Liver (tissue), 9 donors: Measurements from ENCODE around the gene SMG6. TPM values are rescaled to one million over a fixed set of nuclear protein-coding genes. Genes with fewer than 3 reads are reported as not detected.

Experiments
- DNase-seq: peaks from one replicate; pipeline ENCODE4 v3.0.0-alpha.2; 2017; ENCODE audit warnings: low spot score
- H3K27ac ChIP-seq, 2 donors: one replicate each; pipeline ENCODE4 v1.7.0; 2013; ENCODE audit warnings: inconsistent platforms in 2 of 2, low read length in 2 of 2, control low read depth in 1 of 2, low read depth in 1 of 2, mild to moderate bottlenecking in 1 of 2
- H3K27me3 ChIP-seq, 4 donors: one replicate each; pipeline versions ENCODE4 v1.6.1 to v1.7.0; 2013; ENCODE audit warnings: low read length in 3 of 4, inconsistent platforms in 1 of 4, mild to moderate bottlenecking in 1 of 4, moderate library complexity in 1 of 4; ENCODE audit not compliant: control insufficient read depth in 4 of 4, insufficient read depth in 4 of 4
- H3K36me3 ChIP-seq, 4 donors: one replicate each; pipeline versions ENCODE4 v1.6.1 to v1.7.0; 2013; ENCODE audit warnings: low read length in 3 of 4, mild to moderate bottlenecking in 3 of 4, low read depth in 1 of 4, moderate library complexity in 1 of 4; ENCODE audit not compliant: control insufficient read depth in 4 of 4, insufficient read depth in 3 of 4
- H3K4me1 ChIP-seq, 4 donors: one replicate each; pipeline versions ENCODE4 v1.6.1 to v1.7.0; 2013; ENCODE audit warnings: low read length in 3 of 4, mild to moderate bottlenecking in 3 of 4, moderate library complexity in 1 of 4; ENCODE audit not compliant: control insufficient read depth in 4 of 4, insufficient read depth in 4 of 4
- H3K4me3 ChIP-seq, 3 donors: one replicate each; pipeline versions ENCODE4 v1.6.1 to v1.7.0; 2013; ENCODE audit warnings: low read length in 3 of 3, control low read depth in 1 of 3, low read depth in 1 of 3, mild to moderate bottlenecking in 1 of 3
- H3K9ac ChIP-seq, 2 donors: one replicate each; pipeline ENCODE4 v1.7.0; 2013; ENCODE audit warnings: low read length in 2 of 2, mild to moderate bottlenecking in 2 of 2, moderate library complexity in 2 of 2, control low read depth in 1 of 2, low read depth in 1 of 2
- H3K9me3 ChIP-seq, 4 donors: one replicate each; pipeline versions ENCODE4 v1.6.1 to v1.7.0; 2013; ENCODE audit warnings: low read length in 3 of 4; ENCODE audit not compliant: control insufficient read depth in 4 of 4
- EGR1 ChIP-seq, 2 donors: IDR thresholded peaks; 2 replicates each; pipeline ENCODE4 v1.6.1; 2016 to 2018; ENCODE audit warnings: antibody characterized with exemption in 2 of 2, low read depth in 2 of 2
- FOXA1 ChIP-seq: IDR thresholded peaks from 2 replicates; pipeline ENCODE4 v1.6.1; 2016; ENCODE audit warnings: antibody characterized with exemption
- GABPA ChIP-seq, 2 donors: IDR thresholded peaks in 1 of 2; conservative IDR thresholded peaks in 1 of 2; 2 replicates each; pipeline ENCODE4 v1.6.1; 2016; ENCODE audit warnings: antibody characterized with exemption in 2 of 2, mild to moderate bottlenecking in 1 of 2, moderate library complexity in 1 of 2
- HNF4A ChIP-seq, 2 donors: conservative IDR thresholded peaks; 2 replicates each; pipeline ENCODE4 v1.6.1; 2016; ENCODE audit warnings: antibody characterized with exemption in 2 of 2, mild to moderate bottlenecking in 2 of 2
- HNF4G ChIP-seq: IDR thresholded peaks from 2 replicates; pipeline ENCODE4 v1.6.1; 2016; ENCODE audit warnings: antibody characterized with exemption
- JUND ChIP-seq, 2 donors: IDR thresholded peaks; 2 replicates each; pipeline ENCODE4 v1.6.1; 2016; ENCODE audit warnings: antibody characterized with exemption in 2 of 2
- RAD21 ChIP-seq, 2 donors: IDR thresholded peaks; 2 replicates each; pipeline ENCODE4 v1.6.1; 2016; ENCODE audit warnings: antibody characterized with exemption in 2 of 2, mild to moderate bottlenecking in 2 of 2
- RXRA ChIP-seq, 2 donors: IDR thresholded peaks; 2 replicates each; pipeline ENCODE4 v1.6.1; 2017 to 2018; ENCODE audit warnings: antibody characterized with exemption in 2 of 2, mild to moderate bottlenecking in 1 of 2
- YY1 ChIP-seq: IDR thresholded peaks from 2 replicates; pipeline ENCODE4 v1.6.1; 2016; ENCODE audit warnings: antibody characterized with exemption, mild to moderate bottlenecking
- whole genome bisulfite sequencing: extraction: QIAGEN DNeasy Blood & Tissue Kit; methylation state at CpG from one replicate; pipeline ENCODE4 v1.1.7; 2013; 5-methylcytosine and 5-hydroxymethylcytosine counted together
- polyA plus RNA-seq, 2 donors: library from polyadenylated mRNA; stranded (reverse) in 1 of 2; unstranded in 1 of 2; fragments of 200-250 nt in 1 of 2; fragments of >200 nt in 1 of 2; fragmentation: Nextera tagmentation in 1 of 2; extraction: Ambion mirVana in 1 of 2; gene quantifications; one replicate each; pipeline versions ENCODE4 v1.2.1 to v1.2.3, GENCODE V29; 2013 to 2015
- total RNA-seq, 2 donors: library from RNA; depleted of rRNA; stranded (reverse); fragments of >200 nt; gene quantifications; one replicate each; pipeline ENCODE4 v1.2.3, GENCODE V29; 2014
- TF ChIP-seq, protein P1 (sequence below): IDR thresholded peaks from 2 replicates; pipeline ENCODE4 v1.6.1; 2016; ENCODE audit warnings: antibody characterized with exemption
- donor health status: healthy.
- donor health status: healthy.
- donor health status: healthy.
- donor health status: healthy.
- donor health status: healthy.

The SMG6 gene
- total and polyA plus RNA-seq, 4 donors = 4.9 to 12.0 (median 8.2) TPM

DNA sequence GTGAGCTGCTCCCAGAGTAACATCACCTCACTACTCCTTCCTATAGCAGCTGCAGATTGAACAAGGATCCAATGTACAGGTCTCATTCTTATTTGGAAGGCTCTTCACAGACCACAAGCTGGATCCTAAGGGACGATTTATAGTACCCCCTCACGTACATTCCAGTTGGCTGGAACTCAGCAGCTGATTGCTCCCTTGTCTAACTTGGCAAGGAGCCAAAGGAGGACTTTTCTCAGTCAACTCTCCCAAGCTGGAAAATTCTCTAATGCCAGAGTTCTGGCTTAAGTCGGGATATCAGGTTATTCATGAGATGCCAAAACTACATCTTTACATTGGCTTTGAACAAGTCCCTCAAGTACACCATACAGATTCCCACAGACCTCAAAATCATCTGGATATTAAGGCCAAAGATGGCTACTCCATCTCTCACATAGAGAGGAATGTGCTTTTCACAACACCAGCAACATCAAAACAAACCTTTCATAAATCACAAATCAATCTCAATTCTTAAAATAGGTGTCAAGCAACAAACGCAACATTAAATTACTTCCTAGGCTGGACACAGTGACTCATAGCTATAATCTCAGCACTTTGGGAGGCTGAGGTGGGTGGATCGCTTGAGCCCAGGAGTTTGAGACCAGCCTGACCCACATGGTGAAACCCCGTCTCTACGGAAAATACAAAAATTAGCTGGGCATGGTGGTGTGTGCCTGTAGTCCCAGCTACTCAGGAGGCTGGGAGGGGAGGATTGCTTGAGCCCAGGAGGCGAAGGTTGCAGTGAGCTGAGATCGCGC is 39.3 kb downstream of the SMG6 start:
- H3K4me1 ChIP-seq = peaks cover 0 to 6% (median 3%) of the 10 kb centered on the region in 4 donors
- 81% methylated on average over 10 of the region's 10 CpGs for WGBS
- no peak overlapping the region for H3K4me3 ChIP-seq
- H3K27ac ChIP-seq = peak overlapping the region in 1 of 2 donors; percentile 24
- H3K9ac ChIP-seq = peak overlapping the region in 1 of 2 donors; percentile 33
- no peaks in the 10 kb centered on the region for H3K9me3 ChIP-seq
- H3K27me3 ChIP-seq = no peaks in the 10 kb centered on the region
- peaks cover 0 to 4% (median 2%) of the 10 kb centered on the region in 4 donors for H3K36me3 ChIP-seq
- no peak for TF ChIP-seq JUND (IDR thresholded peaks at IDR 0.05)
- TF ChIP-seq HNF4G = no peak
- TF ChIP-seq EGR1 (IDR thresholded peaks at IDR 0.05; ENCODE audit: low read depth in 2 of 2) = no peak
- TF ChIP-seq GABPA (IDR thresholded peaks at IDR 0.05 in 1 of 2, conservative IDR thresholded peaks at IDR 0.05 in 1 of 2) = no peak
- TF ChIP-seq, protein P1, sequence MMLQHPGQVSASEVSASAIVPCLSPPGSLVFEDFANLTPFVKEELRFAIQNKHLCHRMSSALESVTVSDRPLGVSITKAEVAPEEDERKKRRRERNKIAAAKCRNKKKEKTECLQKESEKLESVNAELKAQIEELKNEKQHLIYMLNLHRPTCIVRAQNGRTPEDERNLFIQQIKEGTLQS = no peak
- no peak for TF ChIP-seq RAD21 (IDR thresholded peaks at IDR 0.05)
- no peak for TF ChIP-seq YY1
- no peak for TF ChIP-seq RXRA (IDR thresholded peaks at IDR 0.05)
- TF ChIP-seq HNF4A (conservative IDR thresholded peaks at IDR 0.05) = no peak
- no peak for TF ChIP-seq FOXA1
- no peak for DNase-seq

DNA sequence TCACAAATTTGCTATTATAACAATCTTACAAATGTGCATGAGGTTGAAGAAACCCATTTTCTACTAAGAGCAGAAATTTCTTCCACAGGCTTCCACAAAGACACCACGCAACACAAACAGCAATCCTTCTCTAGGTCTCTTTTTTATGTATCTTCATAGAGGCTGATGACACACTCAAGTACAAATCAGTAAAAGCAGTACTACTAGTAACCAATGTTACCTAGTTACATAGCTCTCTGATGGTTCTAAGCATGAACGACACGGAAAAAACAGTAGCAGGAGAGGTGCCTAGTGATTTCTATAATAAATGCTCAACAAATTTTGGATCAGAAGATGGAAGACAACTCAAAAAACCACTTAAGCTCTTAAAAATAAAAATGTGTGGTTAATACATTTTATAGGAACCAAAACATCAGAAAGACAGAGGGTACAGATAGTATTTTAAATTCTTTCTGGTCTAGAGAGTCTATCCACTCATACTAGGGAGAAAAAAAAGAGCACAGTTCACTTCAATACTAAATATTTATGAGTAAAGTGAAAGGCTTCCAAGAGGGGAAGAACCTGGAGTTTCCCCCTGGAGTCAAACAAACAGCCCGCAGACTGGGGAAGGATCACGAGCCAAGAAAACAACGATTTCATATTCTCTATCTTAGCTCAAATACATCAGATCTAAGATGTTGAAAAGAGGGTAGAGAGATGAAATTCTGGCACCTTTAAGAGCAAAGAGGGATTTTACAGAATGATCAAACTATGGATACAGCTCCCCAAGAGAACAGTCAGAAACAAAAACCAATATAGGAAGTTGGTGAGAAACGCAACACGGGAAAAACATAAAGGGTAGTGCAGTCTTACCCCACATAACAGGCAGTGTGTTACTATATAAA is 40.2 kb downstream of the SMG6 start:
- no peak for DNase-seq
- WGBS = 60% methylated on average over 8 of the region's 8 CpGs
- no peaks in the 10 kb centered on the region for H3K9me3 ChIP-seq
- no peak overlapping the region for H3K4me3 ChIP-seq
- H3K27ac ChIP-seq = peak overlapping the region in 1 of 2 donors; percentile 24
- peaks cover 0 to 4% (median 2%) of the 10 kb centered on the region in 4 donors for H3K36me3 ChIP-seq
- no peaks in the 10 kb centered on the region for H3K27me3 ChIP-seq
- H3K4me1 ChIP-seq = peaks cover 0 to 6% (median 3%) of the 10 kb centered on the region in 4 donors
- peak overlapping the region in 1 of 2 donors; percentile 33 for H3K9ac ChIP-seq
- TF ChIP-seq RXRA (IDR thresholded peaks at IDR 0.05) = no peak

DNA sequence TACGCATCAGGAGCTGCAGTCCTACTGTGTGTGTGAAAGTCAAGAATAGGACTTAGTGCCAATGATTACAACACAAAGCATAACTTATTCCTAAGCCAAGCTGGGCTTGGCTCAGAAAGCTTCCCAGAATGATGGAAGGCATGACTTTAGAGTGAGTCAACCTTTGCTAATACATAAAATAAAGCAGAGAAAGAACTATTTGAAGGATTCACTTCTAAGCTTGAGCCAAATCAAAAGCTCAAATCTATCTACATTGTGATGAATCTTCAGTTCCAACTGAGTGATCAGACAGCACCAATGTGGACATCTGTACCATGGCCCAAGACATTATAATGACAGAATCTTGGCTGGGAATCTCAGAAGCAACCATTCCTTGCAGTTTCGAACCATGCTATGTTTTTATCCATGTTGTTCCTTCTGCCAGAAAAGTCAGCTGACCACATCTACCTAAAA is 41.4 kb downstream of the SMG6 start:
- Histone ChIP-seq H3K4me1 (peaks cover 0 to 6% (median 3%) of the 10 kb centered on the region in 4 donors), H3K4me3 (no peak overlapping the region), H3K27me3 (no peaks in the 10 kb centered on the region), H3K36me3 (peaks cover 0 to 4% (median 2%) of the 10 kb centered on the region in 4 donors), H3K9ac (no peak overlapping the region), H3K27ac (no peak overlapping the region), H3K9me3 (no peaks in the 10 kb centered on the region)
- WGBS = 95% methylated on average over 2 of the region's 2 CpGs
- DNase-seq = no peak
- TF ChIP-seq HNF4G (no peak), RXRA (IDR thresholded peaks at IDR 0.05) (no peak)
- TF ChIP-seq, protein P1 = no peak
